Thyroid gland (tissue), 4 donors: ENCODE measurements around the gene RARA. TPM values are rescaled to one million over a fixed set of nuclear protein-coding genes. Genes with fewer than 3 reads are reported as not detected.

Experiments
- DNase-seq, 2 donors: peaks; one replicate each; pipeline ENCODE4 v3.0.0-alpha.2; 2019
- H3K27ac ChIP-seq, 3 donors: fragments of 200-600 bp; sonication (generic); 1 replicate in 2 of 3; 2 replicates in 1 of 3; pipeline ENCODE4 v1.5.1; 2016 to 2019; ENCODE audit warnings: mild to moderate bottlenecking in 1 of 3, moderate library complexity in 1 of 3
- H3K27me3 ChIP-seq: fragments of 200-600 bp; sonication (generic); one replicate; pipeline ENCODE4 v1.5.1; 2019
- H3K36me3 ChIP-seq, 2 donors: fragments of 200-600 bp; sonication (generic); one replicate each; pipeline ENCODE4 v1.5.1; 2016 to 2019
- H3K4me1 ChIP-seq, 2 donors: fragments of 200-600 bp; sonication (generic); one replicate each; pipeline ENCODE4 v1.5.1; 2017 to 2019
- H3K4me3 ChIP-seq, 3 donors: fragments of 200-600 bp; sonication (generic); replicated peaks in 1 of 3; 1 replicate in 2 of 3; 2 replicates in 1 of 3; pipeline ENCODE4 v1.5.1; 2016; ENCODE audit warnings: mild to moderate bottlenecking in 1 of 3
- H3K9me3 ChIP-seq: fragments of 200-600 bp; sonication (generic); one replicate; pipeline ENCODE4 v1.5.1; 2017
- POLR2A ChIP-seq, 2 donors: fragments of 450-650 bp; IDR thresholded peaks; one replicate each; pipeline ENCODE4 v1.6.1; 2017; ENCODE audit warnings: antibody characterized with exemption in 2 of 2, mild to moderate bottlenecking in 2 of 2, moderate library complexity in 1 of 2
- WGBS, 2 donors: methylation state at CpG; one replicate each; pipeline ENCODE4 v1.1.5; 2017; 5-methylcytosine and 5-hydroxymethylcytosine counted together
- intact Hi-C: fragments of 100-400 bp; cut with DNase I; formaldehyde crosslinking; loops from one replicate; pipeline ENCODE4 v1.15.1; 2023
- total RNA-seq, 4 donors: library from RNA; depleted of rRNA; stranded (reverse); fragments of >200 nt; gene quantifications; one replicate each; pipeline ENCODE4 v1.2.3, GENCODE V29; 2016
- TF ChIP-seq, protein P1 (sequence below), 6 experiments: fragments of 200-600 bp in 3 of 6; fragments of 450-650 bp in 3 of 6; sonication (generic) in 3 of 6; IDR thresholded peaks; one replicate each; pipeline ENCODE4 v1.5.1; 2016 to 2019; ENCODE audit warnings: antibody characterized with exemption in 6 of 6, mild to moderate bottlenecking in 2 of 6, inconsistent platforms in 1 of 6, moderate library complexity in 1 of 6

The RARA gene
- total RNA-seq, 4 donors from 2014 or later, result 20.0 to 60.9 (median 35.2) TPM

DNA sequence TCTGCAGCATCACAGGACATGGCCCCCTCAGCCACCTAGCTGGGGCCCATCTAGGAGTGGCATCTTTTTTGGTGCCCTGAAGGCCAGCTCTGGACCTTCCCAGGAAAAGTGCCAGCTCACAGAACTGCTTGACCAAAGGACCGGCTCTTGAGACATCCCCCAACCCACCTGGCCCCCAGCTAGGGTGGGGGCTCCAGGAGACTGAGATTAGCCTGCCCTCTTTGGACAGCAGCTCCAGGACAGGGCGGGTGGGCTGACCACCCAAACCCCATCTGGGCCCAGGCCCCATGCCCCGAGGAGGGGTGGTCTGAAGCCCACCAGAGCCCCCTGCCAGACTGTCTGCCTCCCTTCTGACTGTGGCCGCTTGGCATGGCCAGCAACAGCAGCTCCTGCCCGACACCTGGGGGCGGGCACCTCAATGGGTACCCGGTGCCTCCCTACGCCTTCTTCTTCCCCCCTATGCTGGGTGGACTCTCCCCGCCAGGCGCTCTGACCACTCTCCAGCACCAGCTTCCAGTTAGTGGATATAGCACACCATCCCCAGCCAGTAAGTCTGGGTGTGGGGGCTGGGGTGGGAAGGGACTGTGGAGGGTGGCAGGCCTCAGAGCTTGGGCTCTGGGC, 22.0 kb downstream of the RARA start:
- 75 to 92% methylated on average over 8 of the region's 10 CpGs for WGBS, 2 donors
- intact Hi-C loops, result no loop called here
- Histone ChIP-seq H3K36me3 (no peaks in the 10 kb centered on the region), H3K27me3 (no peaks in the 10 kb centered on the region), H3K9me3 (no peaks in the 10 kb centered on the region), H3K4me3 (no peak overlapping the region), H3K27ac (peak overlapping the region; percentile 83 to 90 (median 89)), H3K4me1 (peaks cover 91 to 100% of the 10 kb centered on the region in 2 donors)
- no peak for TF ChIP-seq POLR2A (IDR thresholded peaks at IDR 0.05)
- TF ChIP-seq, protein P1, sequence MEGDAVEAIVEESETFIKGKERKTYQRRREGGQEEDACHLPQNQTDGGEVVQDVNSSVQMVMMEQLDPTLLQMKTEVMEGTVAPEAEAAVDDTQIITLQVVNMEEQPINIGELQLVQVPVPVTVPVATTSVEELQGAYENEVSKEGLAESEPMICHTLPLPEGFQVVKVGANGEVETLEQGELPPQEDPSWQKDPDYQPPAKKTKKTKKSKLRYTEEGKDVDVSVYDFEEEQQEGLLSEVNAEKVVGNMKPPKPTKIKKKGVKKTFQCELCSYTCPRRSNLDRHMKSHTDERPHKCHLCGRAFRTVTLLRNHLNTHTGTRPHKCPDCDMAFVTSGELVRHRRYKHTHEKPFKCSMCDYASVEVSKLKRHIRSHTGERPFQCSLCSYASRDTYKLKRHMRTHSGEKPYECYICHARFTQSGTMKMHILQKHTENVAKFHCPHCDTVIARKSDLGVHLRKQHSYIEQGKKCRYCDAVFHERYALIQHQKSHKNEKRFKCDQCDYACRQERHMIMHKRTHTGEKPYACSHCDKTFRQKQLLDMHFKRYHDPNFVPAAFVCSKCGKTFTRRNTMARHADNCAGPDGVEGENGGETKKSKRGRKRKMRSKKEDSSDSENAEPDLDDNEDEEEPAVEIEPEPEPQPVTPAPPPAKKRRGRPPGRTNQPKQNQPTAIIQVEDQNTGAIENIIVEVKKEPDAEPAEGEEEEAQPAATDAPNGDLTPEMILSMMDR (IDR thresholded peaks at IDR 0.05), result no peak
- peak in 1 of 2 donors; percentile 44 for DNase-seq

DNA sequence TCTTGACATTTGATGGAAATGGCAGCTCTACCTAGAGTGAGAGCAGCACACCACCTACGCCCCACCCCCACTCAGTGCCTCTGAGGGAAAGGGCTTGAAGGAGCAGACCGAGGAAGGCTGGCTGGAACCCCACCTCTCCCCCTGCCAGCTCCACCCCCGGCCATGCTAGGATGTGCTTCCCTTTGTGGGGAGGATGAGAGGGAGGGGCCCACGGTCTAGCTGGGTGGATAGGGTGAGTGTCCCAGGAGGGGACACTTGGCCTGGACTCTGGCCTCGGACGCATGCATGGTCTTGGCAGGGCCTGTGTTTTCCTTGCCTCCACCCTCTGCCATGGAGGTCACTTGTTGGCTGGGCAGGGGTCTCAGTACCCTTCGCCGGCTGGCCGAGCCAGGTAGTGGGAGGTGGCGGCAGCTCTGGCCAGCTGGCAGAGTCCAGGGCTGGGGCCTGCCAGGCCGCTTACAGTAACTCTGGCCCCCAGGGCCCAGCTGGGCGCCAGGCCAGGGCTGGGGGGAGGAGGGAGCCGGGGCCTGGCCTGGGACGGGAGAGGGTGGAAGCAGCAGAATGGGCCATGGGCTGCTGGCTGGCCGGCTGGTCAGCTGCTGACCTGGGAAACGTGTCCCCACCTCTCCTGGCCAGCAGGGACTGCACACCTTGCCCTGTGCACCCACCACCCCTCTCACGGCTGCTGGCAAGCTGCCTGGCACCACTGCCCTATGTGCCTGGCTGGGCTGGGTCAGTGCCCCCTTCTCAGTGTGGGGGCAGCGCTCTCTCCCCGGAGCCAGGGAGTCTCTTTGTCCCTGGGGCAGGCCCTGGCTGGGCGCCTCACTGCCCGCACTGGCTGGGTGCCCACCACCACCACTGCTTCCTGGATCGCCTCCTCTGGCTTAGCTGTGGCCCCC, 23.0 kb downstream of the RARA start:
- intact Hi-C loops, result no loop called here
- no peak for TF ChIP-seq POLR2A (IDR thresholded peaks at IDR 0.05)
- TF ChIP-seq, protein P1 (IDR thresholded peaks at IDR 0.05), result peak in 4 of 6 experiments; percentile 24 to 37 (median 32)
- no peaks in the 10 kb centered on the region for H3K27me3 ChIP-seq
- H3K27ac ChIP-seq, result peak overlapping the region; percentile 83 to 90 (median 89)
- H3K4me1 ChIP-seq, result peaks cover 81 to 99% of the 10 kb centered on the region in 2 donors
- H3K4me3 ChIP-seq, result peak overlapping the region in 1 of 3 donors; percentile 11
- peak; percentile 97 for DNase-seq
- H3K36me3 ChIP-seq, result no peaks in the 10 kb centered on the region
- H3K9me3 ChIP-seq, result no peaks in the 10 kb centered on the region
- WGBS, 2 donors, result 5 to 12% methylated on average over 9 to 11 of the region's 22 CpGs

DNA sequence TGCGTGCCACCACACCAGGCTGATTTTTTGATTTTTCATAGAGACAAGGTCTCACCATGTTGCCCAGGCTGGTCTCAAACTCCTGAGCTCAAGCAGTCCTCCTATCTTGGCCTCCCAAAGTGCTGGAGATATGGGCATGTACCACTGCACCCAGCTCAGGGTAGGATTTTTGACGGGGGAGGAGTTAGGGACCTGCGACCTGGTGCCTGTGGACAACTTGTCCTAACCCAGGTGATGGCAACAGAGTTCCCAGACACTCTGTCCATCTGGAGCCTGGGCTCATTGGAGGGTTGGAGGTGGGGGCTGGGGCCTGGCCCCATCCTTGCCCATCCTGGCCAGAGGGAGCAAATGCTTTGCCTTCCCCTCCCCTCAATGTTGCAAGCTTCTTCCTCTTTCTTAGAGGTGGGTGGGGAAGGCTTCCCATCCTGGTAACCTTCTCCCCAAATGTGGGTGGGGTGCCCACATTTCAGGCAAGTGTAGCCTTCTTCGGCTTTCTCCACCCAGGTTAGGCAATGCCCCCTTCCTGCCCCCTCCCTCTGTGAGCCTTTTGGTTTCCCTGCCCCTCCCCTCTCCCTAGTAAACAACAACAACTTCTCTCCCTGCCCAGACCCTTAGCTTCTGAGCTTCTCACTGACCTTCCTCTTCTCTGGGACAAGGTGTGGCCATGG, 24.9 kb downstream of the RARA start:
- H3K27ac ChIP-seq, result peak overlapping the region; percentile 24 to 90 (median 89)
- 82 to 94% methylated on average over 4 of the region's 4 CpGs for WGBS, 2 donors
- H3K4me3 ChIP-seq, result no peak overlapping the region
- intact Hi-C loops, result no loop called here
- TF ChIP-seq POLR2A (IDR thresholded peaks at IDR 0.05), result no peak
- TF ChIP-seq, protein P1 (IDR thresholded peaks at IDR 0.05), result no peak
- no peaks in the 10 kb centered on the region for H3K36me3 ChIP-seq
- H3K9me3 ChIP-seq, result no peaks in the 10 kb centered on the region
- no peaks in the 10 kb centered on the region for H3K27me3 ChIP-seq
- H3K4me1 ChIP-seq, result peaks cover 64 to 98% of the 10 kb centered on the region in 2 donors
- DNase-seq, result no peak

DNA sequence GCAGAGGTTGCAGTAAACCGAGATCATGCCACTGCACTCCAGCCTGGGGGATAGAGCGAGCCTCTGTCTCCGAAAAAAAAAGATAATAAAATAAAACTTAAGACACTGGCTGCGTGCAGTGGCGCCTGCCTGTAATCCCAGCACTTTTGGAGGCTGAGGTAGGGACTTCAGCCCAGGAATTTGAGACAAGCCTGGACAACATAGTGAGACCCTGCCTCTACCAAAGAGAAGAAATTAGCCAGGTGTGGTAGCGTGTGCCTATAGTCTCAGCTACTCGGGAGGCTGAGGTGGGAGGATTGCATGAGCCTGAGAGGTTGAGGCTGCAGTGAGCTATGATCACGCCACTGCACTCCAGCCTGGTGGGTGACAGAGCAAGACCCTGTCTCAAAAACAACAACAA, 26.6 kb downstream of the RARA start:
- Histone ChIP-seq H3K27ac (peak overlapping the region in 2 of 3 donors; percentile 3 to 89), H3K9me3 (no peaks in the 10 kb centered on the region), H3K27me3 (no peaks in the 10 kb centered on the region), H3K4me1 (peaks cover 48 to 98% of the 10 kb centered on the region in 2 donors), H3K36me3 (no peaks in the 10 kb centered on the region), H3K4me3 (no peak overlapping the region)
- 92 to 95% methylated on average over 8 of the region's 8 CpGs for WGBS, 2 donors
- intact Hi-C loops, result no loop called here
- TF ChIP-seq, protein P1 (IDR thresholded peaks at IDR 0.05), result no peak
- no peak for TF ChIP-seq POLR2A (IDR thresholded peaks at IDR 0.05)
- no peak for DNase-seq
